ENCODE data around the gene DYNC2I2.

DNA sequence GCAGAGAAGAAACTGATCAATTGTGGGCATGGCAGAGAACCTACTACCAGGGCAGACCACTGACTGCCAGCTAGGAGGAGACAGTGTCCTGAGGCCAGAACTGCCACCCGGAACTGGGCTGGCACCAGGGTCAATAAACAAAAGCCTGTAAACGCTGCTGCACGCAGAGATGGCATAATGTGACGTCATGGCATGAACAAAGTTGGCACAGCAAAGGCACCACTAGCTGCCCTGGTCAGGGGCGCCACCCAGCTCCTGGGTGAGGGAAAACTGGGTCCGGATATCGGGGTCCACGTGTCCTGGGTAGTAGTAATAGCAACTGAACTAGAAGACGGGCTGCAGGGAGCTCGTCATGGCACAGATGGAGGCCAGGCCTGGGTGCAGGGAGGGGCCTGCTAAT, 32.1 kb downstream of the DYNC2I2 start:
- TF ChIP-seq JUNB (IDR thresholded peaks at IDR 0.05; ENCODE audit: unreplicated experiment) (no peak), EZH2 (IDR thresholded peaks at IDR 0.05; ENCODE audit: low read depth, unreplicated experiment) (no peak), CREB1 (CRISPR knock-in tag; IDR thresholded peaks at IDR 0.05; ENCODE audit: low read depth) (no peak), POLR2AphosphoS5 (IDR thresholded peaks at IDR 0.05; ENCODE audit: low read depth) (no peak), EZH2phosphoT487 (IDR thresholded peaks at IDR 0.05; ENCODE audit: unreplicated experiment) (no peak), NANOG (IDR thresholded peaks at IDR 0.05; ENCODE audit: borderline replicate concordance) (no peak), ZNF331 (CRISPR knock-in tag; IDR thresholded peaks at IDR 0.05; ENCODE audit: low read depth) (no peak)
- TF ChIP-seq, protein P1, sequence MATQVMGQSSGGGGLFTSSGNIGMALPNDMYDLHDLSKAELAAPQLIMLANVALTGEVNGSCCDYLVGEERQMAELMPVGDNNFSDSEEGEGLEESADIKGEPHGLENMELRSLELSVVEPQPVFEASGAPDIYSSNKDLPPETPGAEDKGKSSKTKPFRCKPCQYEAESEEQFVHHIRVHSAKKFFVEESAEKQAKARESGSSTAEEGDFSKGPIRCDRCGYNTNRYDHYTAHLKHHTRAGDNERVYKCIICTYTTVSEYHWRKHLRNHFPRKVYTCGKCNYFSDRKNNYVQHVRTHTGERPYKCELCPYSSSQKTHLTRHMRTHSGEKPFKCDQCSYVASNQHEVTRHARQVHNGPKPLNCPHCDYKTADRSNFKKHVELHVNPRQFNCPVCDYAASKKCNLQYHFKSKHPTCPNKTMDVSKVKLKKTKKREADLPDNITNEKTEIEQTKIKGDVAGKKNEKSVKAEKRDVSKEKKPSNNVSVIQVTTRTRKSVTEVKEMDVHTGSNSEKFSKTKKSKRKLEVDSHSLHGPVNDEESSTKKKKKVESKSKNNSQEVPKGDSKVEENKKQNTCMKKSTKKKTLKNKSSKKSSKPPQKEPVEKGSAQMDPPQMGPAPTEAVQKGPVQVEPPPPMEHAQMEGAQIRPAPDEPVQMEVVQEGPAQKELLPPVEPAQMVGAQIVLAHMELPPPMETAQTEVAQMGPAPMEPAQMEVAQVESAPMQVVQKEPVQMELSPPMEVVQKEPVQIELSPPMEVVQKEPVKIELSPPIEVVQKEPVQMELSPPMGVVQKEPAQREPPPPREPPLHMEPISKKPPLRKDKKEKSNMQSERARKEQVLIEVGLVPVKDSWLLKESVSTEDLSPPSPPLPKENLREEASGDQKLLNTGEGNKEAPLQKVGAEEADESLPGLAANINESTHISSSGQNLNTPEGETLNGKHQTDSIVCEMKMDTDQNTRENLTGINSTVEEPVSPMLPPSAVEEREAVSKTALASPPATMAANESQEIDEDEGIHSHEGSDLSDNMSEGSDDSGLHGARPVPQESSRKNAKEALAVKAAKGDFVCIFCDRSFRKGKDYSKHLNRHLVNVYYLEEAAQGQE (IDR thresholded peaks at IDR 0.05; ENCODE audit: unreplicated experiment): no peak
- TF ChIP-seq, protein P2, sequence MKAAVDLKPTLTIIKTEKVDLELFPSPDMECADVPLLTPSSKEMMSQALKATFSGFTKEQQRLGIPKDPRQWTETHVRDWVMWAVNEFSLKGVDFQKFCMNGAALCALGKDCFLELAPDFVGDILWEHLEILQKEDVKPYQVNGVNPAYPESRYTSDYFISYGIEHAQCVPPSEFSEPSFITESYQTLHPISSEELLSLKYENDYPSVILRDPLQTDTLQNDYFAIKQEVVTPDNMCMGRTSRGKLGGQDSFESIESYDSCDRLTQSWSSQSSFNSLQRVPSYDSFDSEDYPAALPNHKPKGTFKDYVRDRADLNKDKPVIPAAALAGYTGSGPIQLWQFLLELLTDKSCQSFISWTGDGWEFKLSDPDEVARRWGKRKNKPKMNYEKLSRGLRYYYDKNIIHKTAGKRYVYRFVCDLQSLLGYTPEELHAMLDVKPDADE (IDR thresholded peaks at IDR 0.05): no peak
- TF ChIP-seq, protein P3, sequence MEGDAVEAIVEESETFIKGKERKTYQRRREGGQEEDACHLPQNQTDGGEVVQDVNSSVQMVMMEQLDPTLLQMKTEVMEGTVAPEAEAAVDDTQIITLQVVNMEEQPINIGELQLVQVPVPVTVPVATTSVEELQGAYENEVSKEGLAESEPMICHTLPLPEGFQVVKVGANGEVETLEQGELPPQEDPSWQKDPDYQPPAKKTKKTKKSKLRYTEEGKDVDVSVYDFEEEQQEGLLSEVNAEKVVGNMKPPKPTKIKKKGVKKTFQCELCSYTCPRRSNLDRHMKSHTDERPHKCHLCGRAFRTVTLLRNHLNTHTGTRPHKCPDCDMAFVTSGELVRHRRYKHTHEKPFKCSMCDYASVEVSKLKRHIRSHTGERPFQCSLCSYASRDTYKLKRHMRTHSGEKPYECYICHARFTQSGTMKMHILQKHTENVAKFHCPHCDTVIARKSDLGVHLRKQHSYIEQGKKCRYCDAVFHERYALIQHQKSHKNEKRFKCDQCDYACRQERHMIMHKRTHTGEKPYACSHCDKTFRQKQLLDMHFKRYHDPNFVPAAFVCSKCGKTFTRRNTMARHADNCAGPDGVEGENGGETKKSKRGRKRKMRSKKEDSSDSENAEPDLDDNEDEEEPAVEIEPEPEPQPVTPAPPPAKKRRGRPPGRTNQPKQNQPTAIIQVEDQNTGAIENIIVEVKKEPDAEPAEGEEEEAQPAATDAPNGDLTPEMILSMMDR (conservative IDR thresholded peaks at IDR 0.05; ENCODE audit: low read depth in 2 of 2): no peak
